ENCODE results near the gene HS1BP3.

The HS1BP3 gene

GRCh38 chr2:20567926-20568179 lies 83.0 kb downstream of the HS1BP3 start:
- DNase-seq (ENCODE audit: low read depth) = no peak
- H3K4me3 ChIP-seq (ENCODE audit: low read depth, low read length) = no peak overlapping the region
- TF ChIP-seq CTCF (IDR thresholded peaks at IDR 0.05; ENCODE audit: insufficient read depth, low read depth, low read length, missing control alignments) = no peak

Data from GM12865 (cell line).